ENCODE data around the gene RABGGTA.
"Not testable (repeated sequence)": the region's sequence is repeated elsewhere in the genome, so short reads cannot be mapped to it uniquely, and the experiment has no call there.

The RABGGTA gene

GRCh38 chr14:24260026-24260779, 11.2 kb downstream of the RABGGTA start:
- DNase-seq: no peak

GRCh38 chr14:24259282-24260025, 11.9 kb downstream of the RABGGTA start:
- no peak for DNase-seq

GRCh38 chr14:24258548-24259265, 12.7 kb downstream of the RABGGTA start:
- DNase-seq: no peak

GRCh38 chr14:24258119-24258518, 13.3 kb downstream of the RABGGTA start:
- no peak for DNase-seq

GRCh38 chr14:24256960-24257359, 14.4 kb downstream of the RABGGTA start:
- no peak for DNase-seq

GRCh38 chr14:24255931-24256711, 15.3 kb downstream of the RABGGTA start:
- no peak for DNase-seq

GRCh38 chr14:24255438-24255837, 16.0 kb downstream of the RABGGTA start:
- DNase-seq: no peak

GRCh38 chr14:24254630-24255392, 16.6 kb downstream of the RABGGTA start:
- DNase-seq: no peak

- DNase-seq: no peak
These were observed 17.5 kb downstream of the RABGGTA start for GRCh38 chr14:24253936-24254335.

GRCh38 chr14:24252289-24253124, 18.9 kb downstream of the RABGGTA start:
- no peak for DNase-seq

GRCh38 chr14:24251880-24252288, 19.5 kb downstream of the RABGGTA start:
- no peak for DNase-seq

- no peak for DNase-seq
These were observed 21.0 kb downstream of the RABGGTA start for GRCh38 chr14:24250354-24250753.

- no peak for DNase-seq
These were observed 22.0 kb downstream of the RABGGTA start for GRCh38 chr14:24249230-24250021.

GRCh38 chr14:24247422-24247821, 24.0 kb downstream of the RABGGTA start:
- no peak for DNase-seq

- DNase-seq: peak; percentile 58
These were observed 24.6 kb downstream of the RABGGTA start for GRCh38 chr14:24246765-24247212.

- not testable (repeated sequence) for DNase-seq
These were observed 26.0 kb downstream of the RABGGTA start for GRCh38 chr14:24245350-24245749.

GRCh38 chr14:24243336-24243836, 28.0 kb downstream of the RABGGTA start:
- DNase-seq: peak; percentile 32

GRCh38 chr14:24241829-24242443, 29.5 kb downstream of the RABGGTA start:
- peak; percentile 94 for DNase-seq

All from RPMI8226 (cell line).